Fibroblast of pulmonary artery (primary cell): ENCODE measurements around the gene GARS1.
"Not testable (repeated sequence)": the region's sequence is repeated elsewhere in the genome, so short reads cannot be mapped to it uniquely, and the experiment has no call there.

ENCODE experiments used
- DNase-seq: peaks from one replicate; pipeline ENCODE4 v3.0.0-alpha.2; 2010; ENCODE audit warnings: low read depth
- H3K4me3 ChIP-seq: replicated peaks from 2 replicates; pipeline ENCODE4 v1.5.1; 2011; ENCODE audit warnings: low read depth, mild to moderate bottlenecking, control low read depth, low read length, moderate library complexity
- CTCF ChIP-seq: IDR thresholded peaks from 2 replicates; pipeline ENCODE4 v1.5.1; 2011; ENCODE audit warnings: mild to moderate bottlenecking, control low read depth, low read length, inconsistent platforms; ENCODE audit errors: missing control alignments

GARS1 gene

GRCh38 chr7:30634634-30635201 lies 40.0 kb downstream of the GARS1 start:
- no peak overlapping the region for H3K4me3 ChIP-seq
- no peak for DNase-seq
- no peak for TF ChIP-seq CTCF

- H3K4me3 ChIP-seq, result no peak overlapping the region
- no peak for TF ChIP-seq CTCF
- no peak for DNase-seq
These were observed 41.1 kb downstream of the GARS1 start for GRCh38 chr7:30635798-30636197.

GRCh38 chr7:30642322-30642721 lies 47.6 kb downstream of the GARS1 start:
- not testable (repeated sequence) for DNase-seq

GRCh38 chr7:30642789-30643188 lies 48.1 kb downstream of the GARS1 start:
- no peak overlapping the region for H3K4me3 ChIP-seq
- no peak for TF ChIP-seq CTCF

More at GRCh38 chr7:30642322-30642721, 47.6 kb downstream of the GARS1 start:
- not testable (repeated sequence) for H3K4me3 ChIP-seq

GRCh38 chr7:30644286-30644955 lies 49.7 kb downstream of the GARS1 start:
- no peak overlapping the region for H3K4me3 ChIP-seq
- TF ChIP-seq CTCF, result no peak

More at GRCh38 chr7:30642789-30643188, 48.1 kb downstream of the GARS1 start:
- no peak for DNase-seq

GRCh38 chr7:30645661-30646060 lies 51.0 kb downstream of the GARS1 start:
- DNase-seq, result no peak
- H3K4me3 ChIP-seq, result no peak overlapping the region
- TF ChIP-seq CTCF, result no peak

More at GRCh38 chr7:30644286-30644955, 49.7 kb downstream of the GARS1 start:
- no peak for DNase-seq

- DNase-seq, result no peak
- H3K4me3 ChIP-seq, result no peak overlapping the region
- TF ChIP-seq CTCF, result no peak
These were observed 51.5 kb downstream of the GARS1 start for GRCh38 chr7:30646154-30646553.
